GM23338 (cell line): ENCODE measurements around the gene LPP.

Source experiments
- CREB1 ChIP-seq: fragments of 250-450 bp; sonication (Bioruptor Pico); IDR thresholded peaks from 2 replicates; pipeline ENCODE4 v1.5.0; 2020; ENCODE audit warnings: low read depth, mild to moderate bottlenecking, moderate library complexity
- EZH2 ChIP-seq: fragments of 200-600 bp; sonication (generic); IDR thresholded peaks from one replicate; pipeline ENCODE4 v1.8.0; 2017; ENCODE audit warnings: antibody characterized with exemption, mild to moderate bottlenecking, low read depth; ENCODE audit not compliant: unreplicated experiment
- EZH2phosphoT487 ChIP-seq: fragments of 200-600 bp; sonication (generic); IDR thresholded peaks from one replicate; pipeline ENCODE4 v1.8.1; 2018; ENCODE audit warnings: antibody characterized with exemption; ENCODE audit not compliant: unreplicated experiment
- JUNB ChIP-seq: IDR thresholded peaks from one replicate; pipeline ENCODE4 v1.6.1; 2016; ENCODE audit warnings: antibody characterized with exemption; ENCODE audit not compliant: unreplicated experiment
- NANOG ChIP-seq: IDR thresholded peaks from 2 replicates; pipeline ENCODE4 v1.6.1; 2016; ENCODE audit warnings: antibody characterized with exemption, borderline replicate concordance
- POLR2AphosphoS5 ChIP-seq: IDR thresholded peaks from 2 replicates; pipeline ENCODE4 v1.6.1; 2016; ENCODE audit warnings: antibody characterized with exemption, low read depth
- ZNF114 ChIP-seq: fragments of 250-450 bp; sonication (Bioruptor Pico); IDR thresholded peaks from 2 replicates; pipeline ENCODE4 v1.5.0; 2020; ENCODE audit warnings: mild to moderate bottlenecking, moderate library complexity
- ZNF331 ChIP-seq: fragments of 250-450 bp; sonication (Bioruptor Pico); IDR thresholded peaks from 2 replicates; pipeline ENCODE4 v1.5.0; 2020; ENCODE audit warnings: low read depth, mild to moderate bottlenecking, moderate library complexity
- TF ChIP-seq, protein P1 (sequence below), 2 experiments: fragments of 200-600 bp in 1 of 2; sonication (generic) in 1 of 2; conservative IDR thresholded peaks; 2 replicates each; pipeline versions ENCODE4 v1.5.1 to v1.6.1; 2016 to 2017; ENCODE audit warnings: antibody characterized with exemption in 2 of 2, low read depth in 2 of 2, mild to moderate bottlenecking in 2 of 2, moderate library complexity in 1 of 2
- TF ChIP-seq, protein P2 (sequence below): IDR thresholded peaks from one replicate; pipeline ENCODE4 v1.6.1; 2018; ENCODE audit warnings: antibody characterized with exemption; ENCODE audit not compliant: unreplicated experiment
- TF ChIP-seq, protein P3 (sequence below): IDR thresholded peaks from 2 replicates; pipeline ENCODE4 v1.6.1; 2016; ENCODE audit warnings: antibody characterized with exemption

DNA sequence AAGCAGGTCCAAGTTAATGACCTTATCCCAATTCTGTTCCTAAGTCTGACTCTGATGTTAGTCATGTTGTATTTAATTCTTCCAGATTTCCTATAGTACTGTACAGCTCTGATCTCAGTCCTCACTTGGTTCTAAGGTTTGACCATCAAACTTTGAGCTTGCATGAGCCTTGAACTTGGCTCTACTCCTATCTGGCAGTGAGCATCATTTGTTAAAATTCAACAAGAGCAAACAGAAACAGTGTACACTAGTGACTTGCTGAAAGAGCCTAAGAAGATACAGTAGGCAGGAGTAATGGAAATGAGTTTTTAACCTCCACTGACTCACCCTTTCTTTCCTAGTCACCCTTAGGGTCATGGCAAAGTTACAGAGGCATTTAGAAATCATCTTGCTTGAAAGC, 566.7 kb downstream of the LPP start:
- no peak for TF ChIP-seq POLR2AphosphoS5
- TF ChIP-seq, protein P1, sequence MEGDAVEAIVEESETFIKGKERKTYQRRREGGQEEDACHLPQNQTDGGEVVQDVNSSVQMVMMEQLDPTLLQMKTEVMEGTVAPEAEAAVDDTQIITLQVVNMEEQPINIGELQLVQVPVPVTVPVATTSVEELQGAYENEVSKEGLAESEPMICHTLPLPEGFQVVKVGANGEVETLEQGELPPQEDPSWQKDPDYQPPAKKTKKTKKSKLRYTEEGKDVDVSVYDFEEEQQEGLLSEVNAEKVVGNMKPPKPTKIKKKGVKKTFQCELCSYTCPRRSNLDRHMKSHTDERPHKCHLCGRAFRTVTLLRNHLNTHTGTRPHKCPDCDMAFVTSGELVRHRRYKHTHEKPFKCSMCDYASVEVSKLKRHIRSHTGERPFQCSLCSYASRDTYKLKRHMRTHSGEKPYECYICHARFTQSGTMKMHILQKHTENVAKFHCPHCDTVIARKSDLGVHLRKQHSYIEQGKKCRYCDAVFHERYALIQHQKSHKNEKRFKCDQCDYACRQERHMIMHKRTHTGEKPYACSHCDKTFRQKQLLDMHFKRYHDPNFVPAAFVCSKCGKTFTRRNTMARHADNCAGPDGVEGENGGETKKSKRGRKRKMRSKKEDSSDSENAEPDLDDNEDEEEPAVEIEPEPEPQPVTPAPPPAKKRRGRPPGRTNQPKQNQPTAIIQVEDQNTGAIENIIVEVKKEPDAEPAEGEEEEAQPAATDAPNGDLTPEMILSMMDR (conservative IDR thresholded peaks at IDR 0.05; ENCODE audit: low read depth in 2 of 2) = no peak
- TF ChIP-seq ZNF331 = no peak
- TF ChIP-seq, protein P2, sequence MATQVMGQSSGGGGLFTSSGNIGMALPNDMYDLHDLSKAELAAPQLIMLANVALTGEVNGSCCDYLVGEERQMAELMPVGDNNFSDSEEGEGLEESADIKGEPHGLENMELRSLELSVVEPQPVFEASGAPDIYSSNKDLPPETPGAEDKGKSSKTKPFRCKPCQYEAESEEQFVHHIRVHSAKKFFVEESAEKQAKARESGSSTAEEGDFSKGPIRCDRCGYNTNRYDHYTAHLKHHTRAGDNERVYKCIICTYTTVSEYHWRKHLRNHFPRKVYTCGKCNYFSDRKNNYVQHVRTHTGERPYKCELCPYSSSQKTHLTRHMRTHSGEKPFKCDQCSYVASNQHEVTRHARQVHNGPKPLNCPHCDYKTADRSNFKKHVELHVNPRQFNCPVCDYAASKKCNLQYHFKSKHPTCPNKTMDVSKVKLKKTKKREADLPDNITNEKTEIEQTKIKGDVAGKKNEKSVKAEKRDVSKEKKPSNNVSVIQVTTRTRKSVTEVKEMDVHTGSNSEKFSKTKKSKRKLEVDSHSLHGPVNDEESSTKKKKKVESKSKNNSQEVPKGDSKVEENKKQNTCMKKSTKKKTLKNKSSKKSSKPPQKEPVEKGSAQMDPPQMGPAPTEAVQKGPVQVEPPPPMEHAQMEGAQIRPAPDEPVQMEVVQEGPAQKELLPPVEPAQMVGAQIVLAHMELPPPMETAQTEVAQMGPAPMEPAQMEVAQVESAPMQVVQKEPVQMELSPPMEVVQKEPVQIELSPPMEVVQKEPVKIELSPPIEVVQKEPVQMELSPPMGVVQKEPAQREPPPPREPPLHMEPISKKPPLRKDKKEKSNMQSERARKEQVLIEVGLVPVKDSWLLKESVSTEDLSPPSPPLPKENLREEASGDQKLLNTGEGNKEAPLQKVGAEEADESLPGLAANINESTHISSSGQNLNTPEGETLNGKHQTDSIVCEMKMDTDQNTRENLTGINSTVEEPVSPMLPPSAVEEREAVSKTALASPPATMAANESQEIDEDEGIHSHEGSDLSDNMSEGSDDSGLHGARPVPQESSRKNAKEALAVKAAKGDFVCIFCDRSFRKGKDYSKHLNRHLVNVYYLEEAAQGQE = no peak
- no peak for TF ChIP-seq EZH2
- TF ChIP-seq EZH2phosphoT487 = no peak
- TF ChIP-seq JUNB = no peak
- no peak for TF ChIP-seq ZNF114 (CRISPR knock-in tag)
- TF ChIP-seq CREB1 (CRISPR knock-in tag) = no peak
- no peak for TF ChIP-seq NANOG
- TF ChIP-seq, protein P3, sequence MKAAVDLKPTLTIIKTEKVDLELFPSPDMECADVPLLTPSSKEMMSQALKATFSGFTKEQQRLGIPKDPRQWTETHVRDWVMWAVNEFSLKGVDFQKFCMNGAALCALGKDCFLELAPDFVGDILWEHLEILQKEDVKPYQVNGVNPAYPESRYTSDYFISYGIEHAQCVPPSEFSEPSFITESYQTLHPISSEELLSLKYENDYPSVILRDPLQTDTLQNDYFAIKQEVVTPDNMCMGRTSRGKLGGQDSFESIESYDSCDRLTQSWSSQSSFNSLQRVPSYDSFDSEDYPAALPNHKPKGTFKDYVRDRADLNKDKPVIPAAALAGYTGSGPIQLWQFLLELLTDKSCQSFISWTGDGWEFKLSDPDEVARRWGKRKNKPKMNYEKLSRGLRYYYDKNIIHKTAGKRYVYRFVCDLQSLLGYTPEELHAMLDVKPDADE = no peak
